MCF 10A (cell line): ENCODE data around the gene PALLD. TPM values are rescaled to one million over a fixed set of nuclear protein-coding genes. Genes with fewer than 3 reads are reported as not detected.

Source experiments
- BruUV-seq: library from RNA; stranded (reverse); fragments of 400-500 nt; replicated peaks from 2 replicates; lab custom pipeline; 2021; lab: Mats Ljungman, UMichigan
- CTCF ChIA-PET: fragments of 300-600 bp; sonication (Branson Sonifier 250); formaldehyde crosslinking; extraction: SDS; loops from one replicate; lab custom pipeline; 2021; ENCODE audit warnings: antibody characterized with exemption, inconsistent platforms; lab: Yijun Ruan, JAX
- POLR2A ChIA-PET: fragments of 300-600, 350-650 bp; sonication (Branson Sonifier 250); formaldehyde crosslinking; extraction: SDS; loops from one replicate; lab custom pipeline; 2020; ENCODE audit warnings: antibody characterized with exemption, inconsistent platforms; lab: Yijun Ruan, JAX
- DNase-seq: peaks from one replicate; pipeline ENCODE4 v3.0.0-alpha.2; 2018; ENCODE audit not compliant: unreplicated experiment
- H3K27ac Mint-ChIP-seq: one replicate; pipeline ENCODE4 v1.8.0; 2022; ENCODE audit warnings: mild to moderate bottlenecking, low read depth, mixed read lengths; ENCODE audit not compliant: unreplicated experiment
- H3K27me3 Mint-ChIP-seq: one replicate; pipeline ENCODE4 v1.8.0; 2022; ENCODE audit warnings: mixed read lengths; ENCODE audit not compliant: insufficient read depth, unreplicated experiment
- H3K36me3 Mint-ChIP-seq: one replicate; pipeline ENCODE4 v1.8.0; 2022; ENCODE audit warnings: mild to moderate bottlenecking, moderate library complexity, mixed read lengths; ENCODE audit not compliant: insufficient read depth, unreplicated experiment
- H3K4me1 Mint-ChIP-seq: one replicate; pipeline ENCODE4 v1.8.0; 2022; ENCODE audit warnings: mixed read lengths; ENCODE audit not compliant: insufficient read depth, unreplicated experiment
- H3K4me3 Mint-ChIP-seq: one replicate; pipeline ENCODE4 v1.8.0; 2022; ENCODE audit warnings: mild to moderate bottlenecking, moderate library complexity, mixed read lengths; ENCODE audit not compliant: unreplicated experiment
- H3K9me3 Mint-ChIP-seq: one replicate; pipeline ENCODE4 v1.8.0; 2022; ENCODE audit warnings: mixed read lengths; ENCODE audit not compliant: unreplicated experiment
- CTCF ChIP-seq: fragments of 200-600 bp; IDR thresholded peaks from one replicate; pipeline ENCODE4 v1.8.0; 2022; ENCODE audit warnings: antibody characterized with exemption, mild to moderate bottlenecking; ENCODE audit not compliant: unreplicated experiment
- intact Hi-C: fragments of 100-400 bp; cut with micrococcal nuclease; formaldehyde crosslinking; loops from 2 replicates; pipeline ENCODE4 v1.14.1; 2022
- total RNA-seq: library from RNA; stranded (reverse); gene quantifications from 2 replicates; pipeline ENCODE4 v1.2.3, GENCODE V29; 2022

The PALLD gene
- total RNA-seq, 1 experiment from 2014 or later: 191 TPM

- BruUV-seq: no TSS peak
- DNase-seq: no peak
- Mint-ChIP-seq H3K4me3 (no peak overlapping the region), H3K4me1 (peaks cover 20% of the 10 kb centered on the region), H3K27me3 (no peaks in the 10 kb centered on the region), H3K27ac (no peak overlapping the region), H3K36me3 (no peaks in the 10 kb centered on the region), H3K9me3 (no peaks in the 10 kb centered on the region)
- ChIA-PET POLR2A (interaction anchor here (0.7 kb wide), 1 partner anchor 12 kb away, joined by 3 read pairs; no protein-coding TSS in a partner anchor), CTCF (no interaction called here)
- intact Hi-C loops: no loop called here
- TF ChIP-seq CTCF: no peak
Measured at GRCh38 chr4:168566726-168567125, 69.9 kb downstream of the PALLD start.

- CTCF ChIA-PET: no interaction called here
- no peak overlapping the region for H3K27ac Mint-ChIP-seq
- no TSS peak for BruUV-seq
Measured at GRCh38 chr4:168569066-168569930, 72.4 kb downstream of the PALLD start.

GRCh38 chr4:168569931-168570276 lies 73.1 kb downstream of the PALLD start:
- H3K4me3 Mint-ChIP-seq: no peak overlapping the region
- intact Hi-C loops: no loop called here
- no TSS peak for BruUV-seq
- TF ChIP-seq CTCF: no peak
- no peaks in the 10 kb centered on the region for H3K9me3 Mint-ChIP-seq
- no peak for DNase-seq
- H3K27ac Mint-ChIP-seq: no peak overlapping the region
- ChIA-PET CTCF (no interaction called here), POLR2A (no interaction called here)
- H3K4me1 Mint-ChIP-seq: peaks cover 20% of the 10 kb centered on the region
- H3K36me3 Mint-ChIP-seq: no peaks in the 10 kb centered on the region
- H3K27me3 Mint-ChIP-seq: no peaks in the 10 kb centered on the region

More at GRCh38 chr4:168569066-168569930, 72.4 kb downstream of the PALLD start:
- DNase-seq: no peak
- H3K9me3 Mint-ChIP-seq: no peaks in the 10 kb centered on the region
- POLR2A ChIA-PET: no interaction called here
- no peak overlapping the region for H3K4me3 Mint-ChIP-seq
- H3K27me3 Mint-ChIP-seq: no peaks in the 10 kb centered on the region
- no peak for TF ChIP-seq CTCF
- H3K36me3 Mint-ChIP-seq: no peaks in the 10 kb centered on the region
- peaks cover 14% of the 10 kb centered on the region for H3K4me1 Mint-ChIP-seq
- intact Hi-C loops: no loop called here

GRCh38 chr4:168570466-168570865 lies 73.6 kb downstream of the PALLD start:
- intact Hi-C loops: no loop called here
- Mint-ChIP-seq H3K27ac (no peak overlapping the region), H3K36me3 (no peaks in the 10 kb centered on the region), H3K4me1 (peaks cover 23% of the 10 kb centered on the region), H3K4me3 (no peak overlapping the region), H3K27me3 (no peaks in the 10 kb centered on the region), H3K9me3 (no peaks in the 10 kb centered on the region)
- no peak for TF ChIP-seq CTCF
- POLR2A ChIA-PET: interaction anchor here (1.2 kb wide), 1 partner anchor 15 kb away, joined by 3 read pairs; no protein-coding TSS in a partner anchor
- no TSS peak for BruUV-seq
- no peak for DNase-seq
- CTCF ChIA-PET: interaction anchor here (0.8 to 1.9 kb wide), 2 partner anchors 15 to 55 kb away, joined by 3 to 8 read pairs; no protein-coding TSS in a partner anchor
